Adipocyte (in vitro differentiated cells): ENCODE results near the gene KRIT1.
"Not testable (repeated sequence)": the region's sequence is repeated elsewhere in the genome, so short reads cannot be mapped to it uniquely, and the experiment has no call there.

Source experiments
- DNase-seq: peaks from one replicate; pipeline ENCODE4 v3.0.0-alpha.2; 2015; ENCODE audit warnings: low read depth
- H3K27me3 ChIP-seq: replicated peaks from 2 replicates; pipeline ENCODE4 v1.7.0; 2013; ENCODE audit warnings: mild to moderate bottlenecking, low read length, moderate library complexity; ENCODE audit not compliant: control insufficient read depth, insufficient read depth
- H3K36me3 ChIP-seq: 2 replicates; pipeline ENCODE4 v1.7.0; 2013; ENCODE audit warnings: low read length, mild to moderate bottlenecking, moderate library complexity; ENCODE audit not compliant: control insufficient read depth, insufficient read depth, severe bottlenecking
- H3K4me1 ChIP-seq: 2 replicates; pipeline ENCODE4 v1.7.0; 2013; ENCODE audit warnings: mild to moderate bottlenecking, low read length, moderate library complexity; ENCODE audit not compliant: control insufficient read depth, insufficient read depth
- H3K4me3 ChIP-seq: 2 replicates; pipeline ENCODE4 v1.7.0; 2013; ENCODE audit warnings: mild to moderate bottlenecking, low read length, moderate library complexity
- H3K9ac ChIP-seq: 2 replicates; pipeline ENCODE4 v1.7.0; 2013; ENCODE audit warnings: mild to moderate bottlenecking, low read length, moderate library complexity
- H3K9me3 ChIP-seq: 2 replicates; pipeline ENCODE4 v1.7.0; 2013; ENCODE audit warnings: mild to moderate bottlenecking, low read length, moderate library complexity; ENCODE audit not compliant: control insufficient read depth

The KRIT1 gene

GRCh38 chr7:92244808-92245486 lies 767 bp downstream of the KRIT1 start:
- H3K9ac ChIP-seq: peak overlapping the region; percentile 92
- H3K36me3 ChIP-seq: peaks cover 19% of the 10 kb centered on the region
- no peaks in the 10 kb centered on the region for H3K27me3 ChIP-seq
- H3K4me1 ChIP-seq: peaks cover 26% of the 10 kb centered on the region
- no peak for DNase-seq
- no peaks in the 10 kb centered on the region for H3K9me3 ChIP-seq
- H3K4me3 ChIP-seq: peak overlapping the region; percentile 87

- Histone ChIP-seq H3K9ac (no peak overlapping the region), H3K9me3 (no peaks in the 10 kb centered on the region), H3K4me1 (peaks cover 22% of the 10 kb centered on the region), H3K4me3 (no peak overlapping the region), H3K36me3 (peaks cover 37% of the 10 kb centered on the region), H3K27me3 (no peaks in the 10 kb centered on the region)
- peak; percentile 43 for DNase-seq
These were observed 2.7 kb downstream of the KRIT1 start for GRCh38 chr7:92242972-92243371.

- H3K4me3 ChIP-seq: no peak overlapping the region
These were observed 15.2 kb downstream of the KRIT1 start for GRCh38 chr7:92230547-92230946.

GRCh38 chr7:92228742-92229141 lies 17.0 kb downstream of the KRIT1 start:
- peaks cover 74% of the 10 kb centered on the region for H3K36me3 ChIP-seq

More at GRCh38 chr7:92230547-92230946, 15.2 kb downstream of the KRIT1 start:
- H3K9ac ChIP-seq: no peak overlapping the region
- DNase-seq: no peak
- H3K36me3 ChIP-seq: peaks cover 74% of the 10 kb centered on the region
- H3K27me3 ChIP-seq: no peaks in the 10 kb centered on the region
- no peaks in the 10 kb centered on the region for H3K9me3 ChIP-seq
- no peaks in the 10 kb centered on the region for H3K4me1 ChIP-seq

GRCh38 chr7:92228100-92228499 lies 17.6 kb downstream of the KRIT1 start:
- H3K4me1 ChIP-seq: no peaks in the 10 kb centered on the region
- H3K36me3 ChIP-seq: peaks cover 74% of the 10 kb centered on the region
- DNase-seq: no peak

More at GRCh38 chr7:92228742-92229141, 17.0 kb downstream of the KRIT1 start:
- Histone ChIP-seq H3K4me1 (no peaks in the 10 kb centered on the region), H3K9me3 (no peaks in the 10 kb centered on the region), H3K9ac (no peak overlapping the region), H3K4me3 (no peak overlapping the region), H3K27me3 (no peaks in the 10 kb centered on the region)
- no peak for DNase-seq

GRCh38 chr7:92226981-92227380 lies 18.7 kb downstream of the KRIT1 start:
- H3K36me3 ChIP-seq: peaks cover 73% of the 10 kb centered on the region
- peak; percentile 50 for DNase-seq
- no peak overlapping the region for H3K4me3 ChIP-seq
- H3K9me3 ChIP-seq: no peaks in the 10 kb centered on the region
- H3K27me3 ChIP-seq: no peaks in the 10 kb centered on the region
- no peaks in the 10 kb centered on the region for H3K4me1 ChIP-seq
- no peak overlapping the region for H3K9ac ChIP-seq

More at GRCh38 chr7:92228100-92228499, 17.6 kb downstream of the KRIT1 start:
- Histone ChIP-seq H3K9ac (no peak overlapping the region), H3K27me3 (no peaks in the 10 kb centered on the region), H3K9me3 (no peaks in the 10 kb centered on the region), H3K4me3 (no peak overlapping the region)

GRCh38 chr7:92221766-92222165 lies 23.9 kb downstream of the KRIT1 start:
- no peak overlapping the region for H3K9ac ChIP-seq
- H3K4me1 ChIP-seq: no peaks in the 10 kb centered on the region
- no peaks in the 10 kb centered on the region for H3K27me3 ChIP-seq
- no peak overlapping the region for H3K4me3 ChIP-seq
- H3K9me3 ChIP-seq: no peaks in the 10 kb centered on the region
- peaks cover 94% of the 10 kb centered on the region for H3K36me3 ChIP-seq
- DNase-seq: no peak

GRCh38 chr7:92206672-92207071 lies 39.0 kb downstream of the KRIT1 start:
- Histone ChIP-seq H3K36me3 (peaks cover 87% of the 10 kb centered on the region), H3K4me1 (no peaks in the 10 kb centered on the region), H3K4me3 (no peak overlapping the region), H3K9ac (no peak overlapping the region), H3K9me3 (peaks cover 11% of the 10 kb centered on the region), H3K27me3 (no peaks in the 10 kb centered on the region)
- DNase-seq: no peak

GRCh38 chr7:92205987-92206386 lies 39.7 kb downstream of the KRIT1 start:
- Histone ChIP-seq H3K9me3 (peaks cover 11% of the 10 kb centered on the region), H3K36me3 (peaks cover 85% of the 10 kb centered on the region), H3K27me3 (no peaks in the 10 kb centered on the region), H3K4me1 (no peaks in the 10 kb centered on the region), H3K4me3 (no peak overlapping the region), H3K9ac (no peak overlapping the region)
- no peak for DNase-seq

GRCh38 chr7:92200791-92201190 lies 44.9 kb downstream of the KRIT1 start:
- Histone ChIP-seq H3K4me1 (no peaks in the 10 kb centered on the region), H3K36me3 (peaks cover 81% of the 10 kb centered on the region), H3K27me3 (no peaks in the 10 kb centered on the region), H3K9ac (no peak overlapping the region), H3K4me3 (no peak overlapping the region), H3K9me3 (no peaks in the 10 kb centered on the region)
- no peak for DNase-seq

- peaks cover 19% of the 10 kb centered on the region for H3K9me3 ChIP-seq
- H3K9ac ChIP-seq: no peak overlapping the region
- peaks cover 25% of the 10 kb centered on the region for H3K36me3 ChIP-seq
- H3K4me3 ChIP-seq: no peak overlapping the region
- no peaks in the 10 kb centered on the region for H3K27me3 ChIP-seq
- H3K4me1 ChIP-seq: no peaks in the 10 kb centered on the region
- no peak for DNase-seq
These were observed 53.4 kb downstream of the KRIT1 start for GRCh38 chr7:92192326-92192725.

GRCh38 chr7:92189246-92189645 lies 56.5 kb downstream of the KRIT1 start:
- H3K4me1 ChIP-seq, H3K4me3 ChIP-seq, DNase-seq, H3K9ac ChIP-seq, H3K36me3 ChIP-seq, H3K27me3 ChIP-seq: not testable (repeated sequence)
- H3K9me3 ChIP-seq: peaks cover 19% of the 10 kb centered on the region
